Sigmoid colon (tissue), 4 donors: Measurements from ENCODE around the gene USP32.

Experiments
- EP300 ChIP-seq, 4 donors: sonication (generic); formaldehyde crosslinking; IDR thresholded peaks; one replicate each; pipeline ENCODE4 v1.6.1; 2017; ENCODE audit warnings: antibody characterized with exemption in 4 of 4
- POLR2A ChIP-seq, 2 donors: fragments of 450-650 bp; IDR thresholded peaks; one replicate each; pipeline ENCODE4 v1.6.1; 2016; ENCODE audit warnings: antibody characterized with exemption in 2 of 2, mild to moderate bottlenecking in 2 of 2, moderate library complexity in 2 of 2

DNA sequence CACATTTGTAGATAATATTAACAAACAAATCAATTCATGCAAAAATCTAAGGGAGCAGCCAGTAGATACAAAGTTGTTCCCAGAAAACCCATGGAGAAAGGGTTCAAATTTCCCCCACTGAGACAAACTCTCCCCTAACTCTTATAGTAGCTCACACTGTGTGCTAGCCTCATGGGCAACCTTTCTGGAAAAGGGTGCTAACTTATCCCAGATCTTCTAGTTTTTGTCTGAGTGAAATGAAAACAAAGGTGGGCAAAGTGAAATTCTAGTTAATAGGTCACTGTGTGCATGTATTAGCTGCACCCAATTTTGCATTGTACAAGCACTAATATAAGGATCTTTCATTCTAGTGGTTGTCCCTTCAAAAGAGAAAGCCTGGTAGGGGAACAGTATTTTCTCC is 9.9 kb upstream of the USP32 start:
- TF ChIP-seq POLR2A (IDR thresholded peaks at IDR 0.05) (no peak), EP300 (IDR thresholded peaks at IDR 0.05) (no peak)
